Measurements from ENCODE around the gene LAMTOR2. TPM values are rescaled to one million over a fixed set of nuclear protein-coding genes. Genes with fewer than 3 reads are reported as not detected.

LAMTOR2 gene
- total and polyA plus RNA-seq, 10 of the 15 experiments (the other 5 are each of a cell fraction or from before 2014, with no cell fraction given), result 71.9 to 264 (median 97.0) TPM

- TF ChIP-seq CTCF (IDR thresholded peaks at IDR 0.05 in 2 of 3, conservative IDR thresholded peaks at IDR 0.05 in 1 of 3; ENCODE audit: control insufficient read depth in 2 of 3, extremely low read depth in 1 of 3, insufficient read depth in 1 of 3, low read depth in 3 of 3, low read length in 3 of 3), result peak; percentile 69 to 90 (median 73)
- TF ChIP-seq TAF1 (IDR thresholded peaks at IDR 0.05; ENCODE audit: borderline replicate concordance, low read depth, low read length), result no peak
- no peak for TF ChIP-seq HDGF (IDR thresholded peaks at IDR 0.05)
- TF ChIP-seq YBX1 (IDR thresholded peaks at IDR 0.05), result no peak
- peak; percentile 31; the same call in 1 of the 2 replicates for TF ChIP-seq IKZF1 (conservative IDR thresholded peaks at IDR 0.05)
- TF ChIP-seq E2F4 (IDR thresholded peaks at IDR 0.05; ENCODE audit: low read depth, low read length), result no peak
- no peak for TF ChIP-seq EGR1 (IDR thresholded peaks at IDR 0.05; ENCODE audit: borderline replicate concordance in 1 of 2, low read depth in 2 of 2, low read length in 2 of 2)
- TF ChIP-seq SMAD1 (IDR thresholded peaks at IDR 0.05; ENCODE audit: low read depth, partially characterized antibody), result no peak
- TF ChIP-seq MYC (IDR thresholded peaks at IDR 0.05; ENCODE audit: insufficient read depth, insufficient read length, insufficient replicate concordance, low read length, severe bottlenecking), result no peak
- TF ChIP-seq USF1 (IDR thresholded peaks at IDR 0.05; ENCODE audit: borderline replicate concordance, extremely low read length, insufficient read depth, low read depth, low read length), result no peak
- TF ChIP-seq ZZZ3 (IDR thresholded peaks at IDR 0.05; ENCODE audit: control insufficient read depth, insufficient read length, low read depth), result no peak
- no peak for TF ChIP-seq TBL1XR1 (IDR thresholded peaks at IDR 0.05; ENCODE audit: low read depth, low read length)
- peak; percentile 74; the same call in 1 of the 2 replicates for TF ChIP-seq SMARCA5 (IDR thresholded peaks at IDR 0.05)
- TF ChIP-seq ASH2L (IDR thresholded peaks at IDR 0.05; ENCODE audit: borderline replicate concordance, low read depth), result no peak
Observed at GRCh38 chr1:156090840-156091188, 36.2 kb downstream of the LAMTOR2 start (continued).

Measured in GM12878 (cell line).